Renal cortical epithelial cell (primary cell): ENCODE data around the gene PHF5A. TPM values are rescaled to one million over a fixed set of nuclear protein-coding genes. Genes with fewer than 3 reads are reported as not detected.
A peak's percentile ranks its signal among the peaks of the same experiment; 100 is the strongest.
"Not testable (repeated sequence)": the region's sequence is repeated elsewhere in the genome, so short reads cannot be mapped to it uniquely, and the experiment has no call there.

Experiments used
- DNase-seq: peaks from one replicate; pipeline ENCODE4 v3.0.0-alpha.2; 2011; ENCODE audit warnings: low read depth
- total RNA-seq: library from RNA; depleted of rRNA; stranded (reverse); fragments of >200 nt; gene quantifications from 2 replicates; pipeline ENCODE4 v1.2.3, GENCODE V29; 2014

Gene PHF5A
- total RNA-seq, 1 donor from 2014 or later = 39.6 TPM

DNA sequence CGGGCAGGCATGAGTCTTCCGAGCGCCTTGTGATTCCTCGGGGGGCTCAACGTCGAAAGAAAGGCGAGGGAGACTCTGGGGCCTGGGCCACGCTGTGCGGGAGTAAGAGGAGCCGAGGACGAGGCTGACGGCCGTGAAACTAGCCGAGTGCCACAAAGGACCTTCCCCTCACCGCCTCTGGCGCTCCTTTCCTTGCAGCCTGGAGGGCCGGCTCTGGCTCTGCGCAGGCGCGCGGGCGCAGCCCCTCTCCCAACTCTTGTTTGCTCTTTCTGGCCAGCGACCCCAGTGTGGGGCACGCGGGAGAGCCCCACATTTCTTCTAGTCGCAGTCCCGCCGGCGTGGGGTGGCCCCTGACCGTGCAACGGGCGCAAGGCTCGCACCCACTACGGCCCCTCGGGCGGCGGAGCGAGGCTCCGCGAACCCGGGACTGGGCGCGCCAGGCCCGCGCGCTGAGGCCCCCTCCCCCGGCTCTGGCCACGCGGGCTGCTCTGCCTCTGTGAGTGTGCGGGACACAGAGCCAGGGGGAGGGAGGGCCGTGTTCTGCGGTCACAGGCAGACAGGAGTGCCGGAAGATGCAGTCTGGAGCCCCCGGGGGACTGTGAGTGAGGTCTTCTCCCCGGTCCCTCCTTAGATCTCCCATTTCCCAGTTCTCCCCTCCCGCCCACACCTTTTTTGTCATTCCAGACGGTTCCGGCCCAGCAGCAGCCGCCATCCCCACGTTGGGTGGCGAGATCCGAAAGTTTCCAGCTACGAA, 20.9 kb downstream of the PHF5A start:
- DNase-seq = peak; percentile 30

DNA sequence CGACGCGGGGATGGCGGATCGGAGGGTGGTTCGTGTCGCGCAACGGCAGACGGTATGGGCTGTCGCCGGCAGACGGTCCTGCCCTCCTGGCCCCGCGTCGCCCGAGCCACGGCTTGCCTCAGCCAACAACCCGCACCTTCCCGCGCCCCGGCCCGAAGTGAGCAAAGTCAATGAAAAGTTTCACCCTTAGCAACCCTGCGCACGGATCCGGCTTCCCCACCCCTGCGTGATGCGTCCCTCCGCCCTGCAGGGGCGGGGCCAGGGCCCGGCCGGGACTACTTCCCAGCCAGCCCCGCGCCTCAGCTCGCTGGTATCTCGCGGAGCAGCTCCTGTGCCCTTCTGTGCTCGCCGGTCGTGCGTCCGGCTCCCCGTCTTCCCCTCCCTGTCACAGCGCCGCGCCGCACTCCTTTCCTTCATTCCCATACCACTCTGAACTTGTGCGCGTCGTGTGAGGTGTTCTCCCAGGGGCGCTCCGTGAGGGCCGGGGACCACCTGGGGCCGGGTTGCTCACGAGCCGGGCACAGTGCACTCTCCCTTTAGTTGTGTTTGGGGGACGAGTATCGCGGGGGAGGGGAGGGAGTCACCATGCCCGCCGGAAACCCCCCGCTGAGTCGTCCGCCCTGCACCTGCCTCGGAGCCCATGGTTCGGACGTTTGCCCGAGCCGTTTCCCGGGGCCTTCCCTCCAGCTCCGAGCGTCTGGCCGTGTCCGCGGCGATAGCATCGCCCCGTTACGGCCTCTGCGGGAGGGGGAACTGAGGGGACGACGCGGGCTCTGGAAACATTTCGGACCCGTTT, 21.7 kb downstream of the PHF5A start, which contains the start of gene TOB2:
Gene TOB2, minus strand, starts transcription at position 163 of the 796 bp plus-strand sequence. CDS start 9,456 bp downstream, outside the sequence.
- DNase-seq = peak; percentile 71

DNA sequence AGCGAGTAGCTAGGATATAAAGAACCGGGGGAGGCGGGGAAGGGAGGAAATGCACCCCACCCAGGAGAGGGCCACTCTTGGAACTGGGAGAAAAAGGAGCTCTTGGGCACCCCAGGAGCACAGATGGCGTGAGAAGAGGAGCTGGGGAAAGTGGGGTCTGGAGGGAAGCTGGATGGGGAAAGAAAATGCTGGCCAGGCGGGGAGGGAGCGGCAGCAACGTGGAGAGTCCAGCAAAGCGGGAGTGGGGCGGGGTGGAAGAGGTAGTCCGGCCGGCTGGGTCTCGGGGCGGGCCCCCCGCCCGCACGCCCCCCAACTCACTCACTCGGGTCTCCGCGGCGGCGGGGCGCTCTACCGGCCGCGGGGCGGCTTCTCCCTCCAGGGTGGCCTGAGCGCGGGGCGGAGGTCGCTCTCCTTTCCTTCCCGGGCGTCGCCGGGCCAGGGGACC, 22.4 kb downstream of the PHF5A start:
- DNase-seq = no peak

DNA sequence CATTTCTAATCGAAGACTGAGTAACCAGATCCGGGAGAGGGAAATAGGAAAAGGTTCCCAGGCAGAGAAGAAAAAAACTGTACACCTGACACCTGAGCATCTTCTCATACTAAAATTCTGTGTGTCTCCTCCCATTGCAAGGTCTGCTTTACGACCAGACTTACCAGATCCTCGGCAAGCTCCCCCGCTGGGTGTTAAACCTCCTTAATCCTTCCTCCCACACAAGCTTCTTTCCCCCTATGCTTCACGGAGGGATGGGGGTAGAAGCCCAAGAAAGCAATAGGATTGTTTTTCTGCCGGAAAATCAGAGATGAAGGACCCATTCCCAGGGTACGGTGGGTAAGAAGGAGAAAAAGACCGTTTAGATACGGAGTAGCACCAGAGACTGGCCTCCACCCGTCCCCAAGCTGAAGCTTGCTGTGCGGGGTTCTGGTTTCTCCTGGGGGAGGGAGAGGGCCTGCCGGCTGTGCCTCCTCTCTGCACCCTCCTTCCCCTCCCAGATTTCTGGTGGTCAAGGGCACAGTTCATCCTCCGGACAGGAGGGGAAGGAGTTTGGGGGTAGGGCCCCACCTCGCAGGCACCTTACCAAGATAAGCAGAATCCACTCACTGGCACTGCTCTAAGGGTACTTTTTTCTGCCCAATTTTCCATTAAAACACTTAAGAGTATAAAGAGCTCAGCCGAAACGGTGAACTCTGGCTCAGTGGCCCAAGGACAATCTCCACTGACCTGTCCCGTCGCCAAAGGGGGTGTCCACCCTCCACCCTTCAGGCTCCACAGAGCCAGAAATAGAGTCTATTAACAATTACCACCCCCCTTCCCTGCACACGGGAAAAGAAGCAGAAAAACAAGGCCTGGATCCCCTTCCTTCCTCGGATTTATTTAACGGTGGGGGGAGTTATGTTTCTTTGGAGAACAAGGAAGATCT, 23.1 kb downstream of the PHF5A start:
- DNase-seq = no peak

DNA sequence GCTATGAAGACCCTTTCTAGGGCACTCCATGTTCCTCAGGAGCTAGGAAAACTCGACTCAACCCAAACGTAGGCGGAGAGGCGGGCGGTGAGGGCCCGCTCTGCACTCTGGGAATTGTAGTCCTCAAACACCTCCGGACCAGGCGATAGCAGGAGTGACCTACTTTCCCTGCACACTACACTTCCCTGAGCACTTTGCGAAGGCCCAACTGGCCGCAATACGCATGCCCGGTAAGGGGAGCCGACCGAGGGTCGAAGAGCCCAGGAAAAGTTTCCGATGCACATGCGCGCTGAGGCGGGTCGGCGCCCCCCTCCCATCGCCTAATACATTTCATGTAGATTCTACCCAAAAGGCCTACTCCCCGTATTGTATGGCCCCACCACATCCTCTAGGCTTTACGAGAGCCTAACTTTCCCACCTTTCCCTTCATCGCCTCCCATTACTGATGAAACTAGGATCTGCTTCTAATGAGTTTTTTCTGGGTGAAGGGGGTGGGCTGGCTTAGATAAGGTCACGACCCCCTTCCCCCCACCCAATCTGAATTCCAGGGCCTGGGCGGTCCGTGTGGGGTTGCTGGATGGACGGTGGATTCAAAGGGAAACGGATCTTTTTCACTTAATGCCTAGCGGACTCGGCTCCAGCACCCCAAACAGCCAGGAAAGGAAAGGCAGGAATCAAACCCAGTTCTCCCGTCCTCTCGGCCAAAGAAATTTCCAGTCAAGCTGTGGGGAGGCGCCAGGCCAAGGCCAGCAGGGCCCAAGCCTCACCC, 23.9 kb downstream of the PHF5A start:
- DNase-seq = peak; percentile 96

DNA sequence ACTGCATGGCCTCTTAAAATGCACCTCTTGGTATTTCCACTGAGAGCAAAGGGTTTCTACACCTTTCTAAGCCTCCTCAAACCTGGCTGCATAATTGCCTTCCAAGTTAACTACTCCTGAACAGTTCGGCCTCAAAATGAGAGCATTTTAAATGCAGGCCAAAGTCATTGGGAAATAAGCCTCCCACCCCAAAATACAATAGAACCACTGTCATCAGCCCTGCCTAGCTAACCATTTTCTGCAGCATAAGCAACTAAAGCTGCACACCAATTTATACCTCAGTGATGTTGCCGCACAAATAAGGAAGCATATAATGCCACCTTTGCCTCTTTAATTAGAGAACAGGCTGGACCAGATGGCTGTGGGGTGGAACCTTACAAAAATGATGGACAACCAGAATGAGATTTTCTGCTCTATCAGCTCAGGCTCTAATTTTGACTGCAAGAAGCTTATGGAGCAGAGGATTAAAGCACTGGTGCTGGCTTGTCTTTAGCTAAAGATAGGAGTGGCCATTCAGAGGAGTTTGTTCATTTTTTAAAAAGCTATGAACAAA, 26.2 kb downstream of the PHF5A start:
- DNase-seq = no peak

DNA sequence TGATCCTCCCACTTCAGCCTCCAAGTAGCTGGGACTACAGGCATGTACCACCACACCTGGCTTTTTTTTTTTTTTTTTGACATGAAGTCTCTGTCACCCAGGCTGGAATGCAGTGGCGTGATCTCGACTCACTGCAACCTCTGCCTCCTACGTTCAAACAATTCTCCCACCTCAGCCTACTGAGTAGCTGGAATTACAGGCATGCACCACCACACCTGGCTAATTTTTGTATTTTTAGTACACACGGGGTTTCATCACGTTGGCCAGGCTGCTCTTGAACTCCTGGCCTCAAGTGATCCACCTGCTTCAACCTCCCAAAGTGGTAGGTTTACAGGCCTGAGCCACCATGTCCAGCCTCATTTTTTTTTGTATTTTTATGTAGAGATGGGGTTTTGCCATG, 28.0 kb downstream of the PHF5A start:
- DNase-seq = not testable (repeated sequence)

DNA sequence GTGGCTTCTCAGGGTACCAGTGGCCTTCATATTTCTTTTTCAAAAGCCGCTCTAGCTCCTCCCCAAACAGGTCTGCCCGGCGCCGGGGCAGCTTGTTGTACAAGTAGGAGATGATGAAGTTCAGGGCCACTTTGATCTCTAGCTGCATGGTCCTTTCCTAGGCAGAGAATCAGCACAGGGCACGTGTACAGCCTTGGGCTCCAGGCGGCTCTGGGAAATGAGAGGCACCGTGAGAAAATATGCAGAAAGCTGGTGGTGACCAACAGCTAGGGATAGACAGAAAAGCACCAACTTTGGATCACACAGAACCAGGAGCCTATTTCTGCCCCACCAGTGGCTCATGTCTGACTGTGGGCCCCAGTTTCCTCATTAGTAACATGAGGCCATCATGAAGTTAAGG, 31.3 kb downstream of the PHF5A start:
- DNase-seq = no peak

DNA sequence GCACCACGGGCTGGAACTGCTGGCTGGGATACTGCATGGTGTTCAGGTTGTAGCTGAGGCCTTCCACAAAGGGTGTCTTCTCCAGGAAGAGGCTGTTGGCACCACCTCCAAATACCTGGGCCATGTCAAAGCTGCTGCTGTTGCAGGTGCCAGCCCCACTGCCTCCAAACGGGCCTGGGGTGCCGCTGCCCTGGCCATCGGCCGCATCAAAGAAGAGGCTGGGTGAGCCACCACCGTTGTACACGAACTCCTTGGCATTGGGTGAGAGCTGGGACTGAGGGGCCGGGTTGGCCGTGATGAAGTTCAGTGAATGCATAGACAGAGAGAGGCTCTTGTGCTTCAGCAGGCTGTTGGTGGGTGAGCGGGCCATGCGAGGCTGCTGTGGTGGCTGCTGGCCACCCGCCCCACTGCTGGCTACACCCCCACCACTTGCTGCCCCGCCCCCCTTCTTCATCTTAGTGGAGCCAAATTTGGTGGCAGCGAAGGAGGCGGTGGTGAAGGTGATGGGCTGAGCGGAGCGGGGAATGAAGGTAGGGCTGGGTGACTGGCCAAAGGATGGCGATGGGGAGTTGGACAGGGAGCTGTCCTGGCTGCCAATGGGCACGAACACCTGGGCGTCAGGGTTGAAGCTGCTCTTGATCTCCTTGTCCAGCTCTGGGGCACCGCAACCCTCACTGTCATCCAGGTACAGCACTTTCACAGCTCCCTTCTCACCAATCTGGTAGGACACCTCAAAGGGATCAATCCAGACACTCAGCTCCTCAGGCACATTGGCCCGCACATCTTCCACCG, 32.0 kb downstream of the PHF5A start:
- DNase-seq = no peak

DNA sequence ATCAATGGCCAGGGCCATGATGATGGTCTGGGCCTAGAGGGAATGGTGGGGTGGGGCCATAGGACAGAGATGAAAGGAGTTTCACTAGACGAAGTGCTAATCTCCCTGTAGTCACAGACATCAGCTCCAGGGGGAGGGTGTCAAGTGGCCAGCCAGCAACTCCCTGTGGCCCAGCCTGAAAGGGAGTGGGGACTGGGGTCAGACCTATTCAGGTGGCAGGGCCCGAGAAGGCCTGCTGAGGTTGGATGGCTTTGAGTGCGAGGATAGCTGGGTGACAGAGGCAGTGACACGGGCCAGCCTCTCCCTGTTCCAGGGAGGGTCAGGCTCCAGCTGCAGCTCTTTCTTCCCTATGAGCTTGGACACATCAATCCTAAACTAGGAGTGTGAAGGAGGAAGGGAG, 32.9 kb downstream of the PHF5A start:
- no peak for DNase-seq

DNA sequence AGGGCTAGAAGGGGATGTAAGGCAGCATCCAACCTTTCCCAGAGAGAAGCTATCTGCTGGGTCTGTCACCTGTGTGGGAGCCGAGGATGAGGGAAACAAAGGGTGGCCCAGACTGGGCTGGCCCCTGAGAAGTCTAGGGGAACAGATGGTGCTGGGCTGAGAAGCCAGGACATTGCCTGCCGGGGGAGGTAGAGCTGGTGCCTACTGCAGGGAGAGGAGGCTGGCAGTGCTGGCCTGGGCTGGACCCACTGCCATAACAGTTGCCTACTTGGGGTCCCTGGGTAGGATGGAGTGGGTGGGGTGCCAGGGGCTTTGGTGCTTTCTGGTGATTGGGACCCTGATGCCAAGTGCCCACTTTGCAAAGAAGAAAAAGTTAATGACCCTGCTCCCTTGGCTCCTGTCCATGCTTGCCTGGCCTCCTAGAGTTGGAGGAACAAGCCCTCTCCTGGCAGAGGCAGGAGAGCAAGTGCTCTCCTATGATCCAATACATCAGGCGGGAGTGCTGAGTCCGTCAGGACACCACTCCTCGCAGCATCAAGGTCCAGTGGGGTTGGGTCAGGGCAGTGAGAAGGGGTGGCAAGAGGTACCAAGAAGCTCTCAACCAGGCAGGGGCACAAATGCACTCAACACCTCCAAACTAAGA, 34.0 kb downstream of the PHF5A start:
- DNase-seq = not testable (repeated sequence)

DNA sequence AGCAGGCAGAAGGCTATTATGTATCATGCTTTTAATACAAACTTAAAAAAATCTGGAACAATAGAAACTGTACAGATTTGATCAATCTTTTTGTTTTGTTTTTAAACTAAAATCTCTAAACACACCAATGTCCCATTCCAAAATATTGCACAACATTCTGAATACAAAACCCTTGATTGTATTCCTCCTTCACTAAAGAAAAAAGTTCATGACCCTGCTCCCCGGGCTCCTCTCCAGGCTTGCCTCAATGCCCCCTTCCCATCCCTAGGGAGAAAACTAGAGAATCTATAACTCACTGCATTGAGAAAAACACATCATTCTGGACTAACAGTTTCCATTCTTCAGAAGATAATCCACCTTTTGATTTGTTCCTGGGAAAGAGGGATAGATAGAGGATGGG, 35.0 kb downstream of the PHF5A start:
- not testable (repeated sequence) for DNase-seq

DNA sequence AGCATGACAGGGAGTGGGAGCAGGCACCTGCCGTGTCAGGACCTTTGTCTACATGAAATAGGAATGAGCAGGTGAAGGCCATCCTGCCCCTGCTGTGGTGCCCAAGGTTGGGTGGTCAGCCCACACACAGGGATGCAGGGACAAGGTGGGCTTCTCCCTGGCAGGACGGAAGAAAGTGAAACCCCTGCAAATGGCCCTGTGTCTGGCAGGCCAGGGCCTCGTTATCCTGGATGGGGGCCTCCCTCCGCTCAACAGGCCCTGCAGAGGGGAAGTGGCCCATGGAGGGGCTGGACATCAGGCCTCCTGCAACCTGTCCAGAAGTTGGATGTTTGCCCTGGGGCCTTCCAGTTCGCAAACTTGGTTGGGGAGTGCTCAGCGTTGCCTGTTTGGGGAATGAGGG, 36.8 kb downstream of the PHF5A start:
- no peak for DNase-seq

DNA sequence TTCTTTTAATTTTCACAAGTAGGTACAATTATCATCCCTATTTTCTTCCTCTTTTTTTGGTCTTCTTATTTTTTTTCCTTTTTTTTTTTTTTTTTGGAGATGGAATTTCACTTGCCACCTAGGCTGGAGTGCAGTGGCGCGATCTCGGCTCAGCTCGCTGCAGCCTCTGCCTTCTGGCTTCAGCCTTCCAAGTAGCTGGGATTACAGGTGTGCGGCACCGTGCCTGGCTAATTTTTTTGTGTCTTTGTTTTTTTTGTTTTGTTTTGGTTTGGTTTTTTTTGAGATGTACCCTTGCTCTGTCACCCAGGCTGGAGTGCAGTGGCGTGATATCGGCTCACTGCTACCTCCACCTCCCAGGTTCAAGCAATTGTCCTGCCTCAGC, 38.5 kb downstream of the PHF5A start:
- DNase-seq = no peak

DNA sequence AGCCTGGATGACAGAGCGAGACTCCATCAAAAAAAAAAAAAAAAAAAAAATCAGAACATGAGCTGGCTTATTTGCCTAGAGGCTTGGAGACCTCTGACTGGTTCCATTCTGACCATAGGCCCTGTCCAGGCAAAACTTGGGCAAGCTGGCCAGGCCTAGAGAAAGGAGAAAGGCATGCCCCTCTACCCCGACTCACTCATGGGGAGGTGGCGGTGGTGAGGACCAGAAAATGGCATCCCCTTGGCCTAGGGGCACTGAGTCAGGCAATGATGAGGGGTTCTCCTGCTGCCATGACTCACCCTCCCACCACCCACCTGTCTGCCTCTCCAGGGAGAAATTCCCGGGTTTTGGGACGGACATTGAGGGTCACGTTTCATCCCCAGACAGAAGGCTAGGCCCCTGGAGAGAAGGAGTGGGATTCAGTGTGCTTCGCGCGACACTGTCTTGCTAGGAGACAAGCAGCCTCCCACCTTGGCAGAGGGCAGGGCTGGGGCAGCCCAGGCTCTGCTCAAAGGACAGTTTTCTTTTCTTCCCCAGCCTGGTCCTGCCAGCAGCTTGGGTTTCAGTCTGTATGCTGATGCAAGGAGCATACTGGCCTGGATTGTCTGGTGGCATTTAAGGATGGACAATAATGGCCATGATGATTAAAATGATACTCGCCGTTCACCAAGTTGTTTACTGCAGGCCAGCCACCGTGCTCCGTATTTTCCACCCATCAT, 39.1 kb downstream of the PHF5A start:
- no peak for DNase-seq

DNA sequence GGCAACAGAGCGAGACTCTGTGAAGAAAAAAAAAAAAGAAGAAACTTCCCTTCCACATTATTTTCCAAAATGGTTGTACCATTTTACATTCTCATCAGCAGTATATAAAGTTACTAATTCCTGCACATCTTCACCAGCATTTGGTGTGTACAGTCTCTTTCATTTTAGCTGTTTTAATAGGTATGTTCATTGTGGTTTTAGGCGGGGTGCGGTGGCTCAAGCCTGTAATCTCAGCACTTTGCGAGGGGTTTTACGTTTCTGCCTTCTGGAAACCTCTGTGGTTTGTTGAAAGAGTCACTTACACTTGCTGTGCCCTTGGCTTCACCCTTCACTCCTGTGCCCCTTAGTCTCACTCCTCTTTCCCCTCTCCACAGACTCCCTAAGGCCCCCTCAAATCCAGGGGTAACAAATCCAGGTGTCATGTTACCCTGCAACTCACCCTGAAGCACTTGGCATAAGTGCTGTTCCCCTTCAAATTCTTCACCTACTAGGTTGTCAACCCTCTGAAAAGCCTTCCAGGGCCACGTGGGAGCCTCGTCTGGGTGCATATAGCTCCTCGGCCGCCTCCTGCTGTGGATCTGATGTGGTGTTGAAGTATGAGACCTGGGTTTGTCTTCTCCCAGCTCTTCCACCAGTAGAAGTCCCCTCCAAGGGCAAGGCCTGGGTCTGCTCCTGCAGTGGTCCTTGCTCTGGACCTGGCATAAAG, 42.7 kb downstream of the PHF5A start:
- DNase-seq = no peak

DNA sequence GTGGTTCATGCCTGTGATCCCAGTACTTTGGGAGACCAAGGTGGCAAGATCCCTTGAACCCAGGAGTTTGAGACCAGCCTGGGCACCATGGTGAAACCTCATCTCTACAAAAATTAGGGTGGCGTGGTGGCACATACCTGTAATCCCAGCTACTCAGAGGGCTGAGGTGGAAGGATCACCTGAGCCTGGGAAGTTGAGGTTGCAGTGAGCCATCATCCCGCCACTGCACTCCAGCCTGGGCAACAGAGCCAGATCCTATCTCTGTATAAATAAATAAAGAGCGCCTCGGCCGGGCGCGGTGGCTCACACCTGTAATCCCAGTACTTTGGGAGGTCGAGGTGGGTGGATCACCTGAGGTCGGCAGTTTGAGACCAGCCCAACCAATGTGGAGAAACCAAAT, 49.8 kb downstream of the PHF5A start:
- no peak for DNase-seq
